Mesendoderm (in vitro differentiated cells): ENCODE data around the gene DNAAF3.

Experiments
- DNase-seq: peaks from one replicate; pipeline ENCODE4 v3.0.0; 2013
- H2AK5ac ChIP-seq: 2 replicates; pipeline ENCODE4 v1.6.1; 2013; ENCODE audit warnings: low read length, inconsistent platforms
- H2BK120ac ChIP-seq: 2 replicates; pipeline ENCODE4 v1.6.1; 2013; ENCODE audit warnings: low read depth, mild to moderate bottlenecking, low read length, moderate library complexity, mixed read lengths
- H2BK15ac ChIP-seq: replicated peaks from 2 replicates; pipeline ENCODE4 v1.6.1; 2013; ENCODE audit warnings: low read depth, mild to moderate bottlenecking, moderate library complexity
- H2BK5ac ChIP-seq: 2 replicates; pipeline ENCODE4 v1.6.1; 2013; ENCODE audit warnings: low read length, inconsistent platforms
- H3K18ac ChIP-seq: 2 replicates; pipeline ENCODE4 v1.6.1; 2013; ENCODE audit warnings: mild to moderate bottlenecking, low read length, mixed read lengths
- H3K23ac ChIP-seq: one replicate; pipeline ENCODE4 v1.6.1; 2013; ENCODE audit warnings: low read length
- H3K27ac ChIP-seq: 2 replicates; pipeline ENCODE4 v1.5.1; 2013; ENCODE audit warnings: low read depth, mild to moderate bottlenecking, inconsistent platforms, low read length, moderate library complexity
- H3K27me3 ChIP-seq: 2 replicates; pipeline ENCODE4 v1.6.1; 2013; ENCODE audit warnings: low read length, control low read depth, mild to moderate bottlenecking, inconsistent platforms; ENCODE audit not compliant: insufficient read depth, poor library complexity
- H3K36me3 ChIP-seq: 2 replicates; pipeline ENCODE4 v1.6.1; 2013; ENCODE audit warnings: low read length, inconsistent platforms; ENCODE audit not compliant: control insufficient read depth, insufficient read depth
- H3K4ac ChIP-seq: one replicate; pipeline ENCODE4 v1.6.1; 2013; ENCODE audit warnings: low read depth, mild to moderate bottlenecking, low read length, moderate library complexity
- H3K4me1 ChIP-seq: 2 replicates; pipeline ENCODE4 v1.6.1; 2013; ENCODE audit warnings: low read depth, low read length, inconsistent platforms; ENCODE audit not compliant: control insufficient read depth
- H3K4me2 ChIP-seq: 2 replicates; pipeline ENCODE4 v1.6.1; 2013; ENCODE audit warnings: low read length
- H3K4me3 ChIP-seq: 2 replicates; pipeline ENCODE4 v1.5.1; 2013; ENCODE audit warnings: mild to moderate bottlenecking, low read length
- H3K56ac ChIP-seq: one replicate; pipeline ENCODE4 v1.6.1; 2013; ENCODE audit warnings: low read length
- H3K79me1 ChIP-seq: 2 replicates; pipeline ENCODE4 v1.6.1; 2013; ENCODE audit warnings: low read length, inconsistent platforms
- H3K79me2 ChIP-seq: 2 replicates; pipeline ENCODE4 v1.6.1; 2013; ENCODE audit warnings: mild to moderate bottlenecking, low read length; ENCODE audit not compliant: control insufficient read depth, insufficient read depth
- H3K9ac ChIP-seq: 2 replicates; pipeline ENCODE4 v1.6.1; 2013; ENCODE audit warnings: low read length, inconsistent platforms
- H4K5ac ChIP-seq: one replicate; pipeline ENCODE4 v1.6.1; 2013; ENCODE audit warnings: low read length
- H4K8ac ChIP-seq: one replicate; pipeline ENCODE4 v1.6.1; 2013; ENCODE audit warnings: low read depth, mild to moderate bottlenecking, control low read depth, low read length, moderate library complexity
- WGBS: extraction: QIAGEN DNeasy Blood & Tissue Kit; methylation state at CpG from one replicate; pipeline ENCODE4 v1.1.7; 2013; ENCODE audit warnings: low lambda C conversion rate, missing lambda C conversion rate; ENCODE audit not compliant: insufficient coverage; ENCODE audit errors: extremely low coverage; 5-methylcytosine and 5-hydroxymethylcytosine counted together

Gene DNAAF3

DNA sequence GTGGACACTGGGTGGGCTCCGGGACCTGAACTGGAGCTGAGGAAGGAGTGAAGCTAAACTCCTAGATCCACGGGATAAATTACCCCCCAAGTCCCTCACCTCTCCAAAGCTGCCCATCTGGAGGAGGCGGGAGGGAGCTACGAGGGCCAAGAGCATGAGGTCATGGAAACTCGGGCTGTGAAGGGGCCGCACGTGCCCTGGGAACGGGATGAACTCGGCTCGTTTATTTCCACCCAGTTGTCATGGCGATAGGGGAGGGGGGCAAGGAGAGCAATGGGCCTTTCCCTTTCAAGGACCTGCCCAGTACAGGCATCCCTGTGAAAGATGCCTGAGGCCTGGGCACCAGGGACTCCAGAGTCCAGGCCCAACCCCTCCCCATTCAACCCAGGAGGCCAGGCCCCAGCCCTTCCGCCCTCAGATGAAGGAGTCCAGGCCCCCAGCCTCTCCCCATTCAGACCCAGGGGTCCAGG is 52.8 kb downstream of the DNAAF3 start:
- H3K79me2 ChIP-seq, result peaks cover 40% of the 10 kb centered on the region
- H3K4me1 ChIP-seq, result peaks cover 8% of the 10 kb centered on the region
- no peak overlapping the region for H4K5ac ChIP-seq
- H3K56ac ChIP-seq, result no peak overlapping the region
- no peak overlapping the region for H3K27ac ChIP-seq
- no peak overlapping the region for H3K23ac ChIP-seq
- no peaks in the 10 kb centered on the region for H3K36me3 ChIP-seq
- WGBS, result no CpG with 5 or more reads among the region's 12 CpGs
- no peak overlapping the region for H2BK5ac ChIP-seq
- peaks cover 40% of the 10 kb centered on the region for H3K79me1 ChIP-seq
- no peak overlapping the region for H3K4me2 ChIP-seq
- H2BK15ac ChIP-seq, result no peak overlapping the region
- H4K8ac ChIP-seq, result no peak overlapping the region
- peak; percentile 99 for DNase-seq
- no peak overlapping the region for H3K4me3 ChIP-seq
- H3K18ac ChIP-seq, result no peak overlapping the region
- no peak overlapping the region for H3K9ac ChIP-seq
- no peak overlapping the region for H3K4ac ChIP-seq
- no peak overlapping the region for H2BK120ac ChIP-seq
- no peaks in the 10 kb centered on the region for H3K27me3 ChIP-seq
- H2AK5ac ChIP-seq, result no peak overlapping the region

- Histone ChIP-seq H3K4me3 (no peak overlapping the region), H3K4me2 (no peak overlapping the region), H2BK5ac (no peak overlapping the region), H2AK5ac (no peak overlapping the region), H4K5ac (no peak overlapping the region), H4K8ac (no peak overlapping the region), H3K4me1 (peaks cover 8% of the 10 kb centered on the region), H3K18ac (no peak overlapping the region), H3K79me2 (peaks cover 40% of the 10 kb centered on the region), H2BK15ac (no peak overlapping the region), H3K27me3 (no peaks in the 10 kb centered on the region), H3K79me1 (peaks cover 40% of the 10 kb centered on the region), H3K27ac (no peak overlapping the region), H3K4ac (no peak overlapping the region), H3K9ac (no peak overlapping the region), H3K36me3 (no peaks in the 10 kb centered on the region), H2BK120ac (no peak overlapping the region), H3K23ac (no peak overlapping the region), H3K56ac (no peak overlapping the region)
- DNase-seq, result peak; percentile 52
- WGBS, result no CpG with 5 or more reads among the region's 23 CpGs
Measured at GRCh38 chr19:55112777-55113569, 53.4 kb downstream of the DNAAF3 start.

GRCh38 chr19:55112246-55112776 is 54.1 kb downstream of the DNAAF3 start:
- Histone ChIP-seq H3K4me3 (no peak overlapping the region), H3K18ac (no peak overlapping the region), H2AK5ac (no peak overlapping the region), H3K4me2 (no peak overlapping the region), H3K27me3 (no peaks in the 10 kb centered on the region), H3K4ac (no peak overlapping the region), H4K8ac (no peak overlapping the region), H3K27ac (no peak overlapping the region), H2BK15ac (no peak overlapping the region), H3K4me1 (peaks cover 8% of the 10 kb centered on the region), H2BK5ac (no peak overlapping the region), H3K56ac (no peak overlapping the region), H3K36me3 (no peaks in the 10 kb centered on the region), H3K79me2 (peaks cover 40% of the 10 kb centered on the region), H3K79me1 (peaks cover 40% of the 10 kb centered on the region), H3K9ac (no peak overlapping the region), H4K5ac (no peak overlapping the region), H2BK120ac (no peak overlapping the region), H3K23ac (no peak overlapping the region)
- no peak for DNase-seq
- WGBS, result no CpG with 5 or more reads among the region's 25 CpGs

DNA sequence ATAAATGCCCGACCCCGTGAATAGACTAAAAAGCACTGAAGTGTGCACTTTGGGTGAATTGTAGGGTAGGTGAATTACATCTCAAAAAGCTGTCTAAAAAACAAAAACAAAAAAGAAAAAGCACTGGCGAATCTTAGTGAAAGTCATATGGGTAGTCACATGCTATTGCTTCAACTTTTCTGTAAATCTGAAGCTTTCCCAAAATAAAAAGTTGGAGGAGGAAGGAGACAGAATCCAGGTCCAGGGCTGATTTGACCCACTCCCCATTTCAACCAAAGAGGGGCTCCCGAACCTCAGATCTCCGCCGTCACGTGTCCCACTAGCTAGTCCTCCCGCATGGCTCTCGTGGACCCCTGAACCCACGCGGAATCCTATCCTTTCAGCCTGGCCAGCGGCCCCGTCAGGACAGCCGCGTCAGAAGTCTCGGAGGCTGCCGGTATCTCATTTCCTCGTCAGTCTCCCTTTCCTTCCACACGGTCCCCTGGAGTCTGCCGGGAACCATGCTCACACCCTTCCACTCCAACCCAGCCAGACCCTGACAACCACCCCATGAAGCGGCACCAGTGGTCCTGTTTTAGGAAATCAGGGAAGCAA is 55.1 kb downstream of the DNAAF3 start:
- H3K4me1 ChIP-seq, result peaks cover 8% of the 10 kb centered on the region
- H2BK5ac ChIP-seq, result no peak overlapping the region
- no peak overlapping the region for H3K4ac ChIP-seq
- no peak overlapping the region for H2BK15ac ChIP-seq
- no peak overlapping the region for H3K23ac ChIP-seq
- H2BK120ac ChIP-seq, result no peak overlapping the region
- DNase-seq, result no peak
- H2AK5ac ChIP-seq, result no peak overlapping the region
- no CpG with 5 or more reads among the region's 21 CpGs for WGBS
- H3K56ac ChIP-seq, result no peak overlapping the region
- H3K27ac ChIP-seq, result no peak overlapping the region
- no peak overlapping the region for H3K4me2 ChIP-seq
- no peak overlapping the region for H3K9ac ChIP-seq
- H3K4me3 ChIP-seq, result no peak overlapping the region
- no peaks in the 10 kb centered on the region for H3K27me3 ChIP-seq
- no peak overlapping the region for H4K5ac ChIP-seq
- H3K18ac ChIP-seq, result no peak overlapping the region
- peaks cover 33% of the 10 kb centered on the region for H3K79me2 ChIP-seq
- H3K36me3 ChIP-seq, result no peaks in the 10 kb centered on the region
- no peak overlapping the region for H4K8ac ChIP-seq
- peaks cover 37% of the 10 kb centered on the region for H3K79me1 ChIP-seq

GRCh38 chr19:55109527-55110291 is 56.7 kb downstream of the DNAAF3 start:
- no peak overlapping the region for H2AK5ac ChIP-seq
- H3K36me3 ChIP-seq, result no peaks in the 10 kb centered on the region
- peaks cover 18% of the 10 kb centered on the region for H3K79me2 ChIP-seq
- H3K27ac ChIP-seq, result no peak overlapping the region
- no peak overlapping the region for H2BK120ac ChIP-seq
- no peak overlapping the region for H3K9ac ChIP-seq
- H3K56ac ChIP-seq, result no peak overlapping the region
- no CpG with 5 or more reads among the region's 20 CpGs for WGBS
- H4K8ac ChIP-seq, result no peak overlapping the region
- no peak overlapping the region for H4K5ac ChIP-seq
- no peak overlapping the region for H3K18ac ChIP-seq
- H3K4me3 ChIP-seq, result no peak overlapping the region
- H3K23ac ChIP-seq, result no peak overlapping the region
- no peak overlapping the region for H3K4me2 ChIP-seq
- DNase-seq, result no peak
- no peak overlapping the region for H2BK5ac ChIP-seq
- no peak overlapping the region for H2BK15ac ChIP-seq
- peaks cover 28% of the 10 kb centered on the region for H3K79me1 ChIP-seq
- no peak overlapping the region for H3K4ac ChIP-seq
- H3K4me1 ChIP-seq, result no peaks in the 10 kb centered on the region
- H3K27me3 ChIP-seq, result no peaks in the 10 kb centered on the region
